ENCODE results near the gene TRPM4. TPM values are rescaled to one million over a fixed set of nuclear protein-coding genes. Genes with fewer than 3 reads are reported as not detected.
"Not testable (repeated sequence)": the region's sequence is repeated elsewhere in the genome, so short reads cannot be mapped to it uniquely, and the experiment has no call there.

The TRPM4 gene
- total RNA-seq, 1 donor from 2014 or later = 2.0 TPM

DNA sequence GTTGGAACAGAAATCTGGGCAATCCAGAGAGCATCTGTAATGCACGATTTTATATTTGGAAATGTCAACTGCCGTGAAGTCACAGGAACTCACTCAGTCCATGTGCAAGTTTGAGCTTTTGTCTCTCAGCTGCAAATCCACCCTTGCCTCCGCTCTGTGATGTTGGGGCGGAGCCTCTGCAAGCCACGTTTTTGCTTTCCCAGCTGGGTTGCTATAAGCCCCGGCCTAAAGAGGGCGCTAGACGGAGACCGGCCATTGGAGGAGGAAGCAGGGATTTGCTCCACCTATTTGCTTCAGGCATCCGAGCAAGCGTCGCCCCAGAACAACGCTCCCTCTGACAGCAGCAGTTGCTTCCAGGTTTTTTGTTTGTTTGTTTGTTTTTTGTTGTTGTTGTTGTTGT is 56.2 kb downstream of the TRPM4 start:
- intact Hi-C loops (cut with micrococcal nuclease) = no loop called here
- H3K4me1 Mint-ChIP-seq (ENCODE audit: low read depth) = no peaks in the 10 kb centered on the region
- peaks cover 3% of the 10 kb centered on the region for H3K27me3 Mint-ChIP-seq (ENCODE audit: insufficient read depth)

DNA sequence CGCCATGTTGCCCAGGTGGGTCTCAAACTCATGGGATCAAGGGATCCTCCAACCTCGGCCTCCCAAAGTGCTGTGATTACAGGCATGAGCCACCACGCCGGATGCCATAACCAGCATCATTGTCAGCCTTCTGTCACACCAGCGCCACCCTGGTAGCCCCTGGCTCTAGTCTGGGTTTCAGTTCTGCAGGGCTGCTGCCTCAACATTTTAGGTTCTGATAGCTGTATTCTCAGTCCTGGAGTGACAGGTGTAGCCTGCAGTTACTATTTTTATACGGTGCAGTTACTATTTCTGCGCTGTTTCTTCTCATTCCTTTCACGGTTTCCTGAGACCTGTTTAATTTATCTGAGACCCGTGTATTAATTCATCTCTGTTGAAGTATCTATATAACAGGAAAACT is 57.1 kb downstream of the TRPM4 start:
- no peaks in the 10 kb centered on the region for H3K4me1 Mint-ChIP-seq (ENCODE audit: low read depth)
- intact Hi-C loops (cut with micrococcal nuclease) = no loop called here
- no peak overlapping the region for H3K27ac Mint-ChIP-seq
- DNase-seq (ENCODE audit: low spot score) = no peak
- peaks cover 5% of the 10 kb centered on the region for H3K27me3 Mint-ChIP-seq (ENCODE audit: insufficient read depth)
- H3K9me3 Mint-ChIP-seq = no peaks in the 10 kb centered on the region
- no peaks in the 10 kb centered on the region for H3K36me3 Mint-ChIP-seq (ENCODE audit: low read depth)
- no peak overlapping the region for H3K4me3 Mint-ChIP-seq

More for the DNA sequence above, 56.2 kb downstream of the TRPM4 start:
- H3K9me3 Mint-ChIP-seq = no peaks in the 10 kb centered on the region
- DNase-seq (ENCODE audit: low spot score) = no peak
- H3K4me3 Mint-ChIP-seq = no peak overlapping the region
- H3K36me3 Mint-ChIP-seq (ENCODE audit: low read depth) = no peaks in the 10 kb centered on the region
- H3K27ac Mint-ChIP-seq = no peak overlapping the region

DNA sequence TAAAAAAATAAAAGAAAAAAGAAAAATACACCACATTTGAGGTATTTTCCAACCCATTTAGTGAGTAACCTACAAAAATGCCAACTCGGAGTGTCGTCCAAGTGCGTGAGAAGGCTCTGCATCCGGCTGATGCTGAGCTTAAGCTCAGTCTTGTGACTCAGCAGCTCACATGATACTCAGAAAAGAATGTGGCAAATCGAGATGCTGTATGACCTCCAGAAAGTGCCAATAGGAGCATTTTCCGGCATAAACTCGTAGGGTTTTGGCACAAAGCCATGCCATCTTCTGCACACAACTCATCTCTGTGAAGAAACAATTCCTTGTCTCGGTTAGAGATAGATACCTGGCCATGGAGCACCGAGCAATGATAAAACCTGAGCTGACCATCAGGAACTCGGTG is 58.5 kb downstream of the TRPM4 start:
- no peak overlapping the region for H3K4me3 Mint-ChIP-seq
- H3K36me3 Mint-ChIP-seq (ENCODE audit: low read depth) = no peaks in the 10 kb centered on the region
- H3K27me3 Mint-ChIP-seq (ENCODE audit: insufficient read depth) = peaks cover 5% of the 10 kb centered on the region
- H3K9me3 Mint-ChIP-seq = no peaks in the 10 kb centered on the region
- no peak overlapping the region for H3K27ac Mint-ChIP-seq
- intact Hi-C loops (cut with micrococcal nuclease) = no loop called here
- H3K4me1 Mint-ChIP-seq (ENCODE audit: low read depth) = no peaks in the 10 kb centered on the region
- no peak for DNase-seq (ENCODE audit: low spot score)

DNA sequence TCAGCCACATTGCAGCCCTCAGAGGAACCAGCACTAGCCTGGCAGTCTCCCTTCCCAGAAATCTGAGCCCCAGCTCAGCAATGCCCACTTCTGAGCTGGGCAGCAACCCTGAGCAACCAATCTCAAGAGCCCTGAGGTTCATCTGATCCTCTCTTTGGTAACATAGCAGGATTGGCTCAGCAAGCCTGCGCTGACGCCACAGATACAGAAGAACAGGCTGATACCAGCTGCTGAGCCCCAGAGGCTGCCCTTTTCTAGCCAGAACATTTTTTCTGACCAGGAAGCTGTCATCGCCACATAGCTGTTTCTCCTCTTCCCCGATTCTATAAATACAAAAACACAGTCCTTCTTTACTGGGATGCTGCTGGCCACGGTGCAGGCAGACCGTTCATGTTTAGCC is 59.8 kb downstream of the TRPM4 start:
- intact Hi-C loops (cut with micrococcal nuclease) = no loop called here
- Mint-ChIP-seq H3K9me3 (no peaks in the 10 kb centered on the region), H3K27ac (no peak overlapping the region), H3K27me3 (ENCODE audit: insufficient read depth) (peaks cover 5% of the 10 kb centered on the region), H3K4me1 (ENCODE audit: low read depth) (no peaks in the 10 kb centered on the region), H3K36me3 (ENCODE audit: low read depth) (no peaks in the 10 kb centered on the region), H3K4me3 (no peak overlapping the region)
- no peak for DNase-seq (ENCODE audit: low spot score)

DNA sequence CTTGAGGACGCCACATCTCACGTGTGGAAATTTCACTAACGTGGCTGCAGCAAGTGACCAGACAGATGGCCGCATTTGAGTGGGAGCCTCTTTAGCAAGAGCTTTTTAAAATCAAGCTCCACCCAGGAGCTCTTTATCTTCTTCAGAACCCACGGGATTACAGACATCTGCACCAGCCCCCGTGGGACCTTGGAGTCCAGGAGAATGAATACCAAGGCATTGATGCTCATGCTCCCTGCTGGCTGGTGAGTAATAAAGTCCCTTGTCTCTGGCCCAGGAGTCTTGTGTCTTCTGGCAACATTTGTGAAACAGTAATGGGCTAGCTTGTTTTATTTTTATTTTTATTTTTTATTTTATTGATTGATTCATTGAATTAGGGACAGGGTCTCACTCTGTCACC is 64.4 kb downstream of the TRPM4 start:
- peaks cover 12% of the 10 kb centered on the region for H3K27me3 Mint-ChIP-seq (ENCODE audit: insufficient read depth)
- intact Hi-C loops (cut with micrococcal nuclease) = no loop called here
- no peak overlapping the region for H3K27ac Mint-ChIP-seq
- H3K4me3 Mint-ChIP-seq = no peak overlapping the region
- no peaks in the 10 kb centered on the region for H3K36me3 Mint-ChIP-seq (ENCODE audit: low read depth)
- H3K9me3 Mint-ChIP-seq = no peaks in the 10 kb centered on the region
- no peak for DNase-seq (ENCODE audit: low spot score)
- peaks cover 7% of the 10 kb centered on the region for H3K4me1 Mint-ChIP-seq (ENCODE audit: low read depth)

DNA sequence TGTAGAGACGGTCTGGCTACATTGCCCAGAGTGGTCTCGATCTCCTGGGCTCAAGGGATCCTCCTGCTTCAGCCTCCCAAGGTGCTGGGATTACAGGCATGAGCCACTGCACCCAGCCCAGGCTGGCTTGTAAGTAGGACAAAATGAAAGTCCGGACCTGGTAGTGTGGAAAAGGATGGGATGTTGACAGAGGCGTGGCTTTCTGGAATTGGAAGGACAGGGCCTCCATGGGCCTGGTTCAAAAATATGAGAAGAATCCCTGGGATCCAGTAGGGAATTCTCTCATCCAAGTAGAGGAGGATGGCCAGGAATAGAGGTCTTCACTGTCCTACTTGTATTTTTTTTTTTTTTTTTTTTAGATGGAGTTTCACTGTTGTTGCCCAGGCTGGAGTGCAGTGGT is 64.9 kb downstream of the TRPM4 start:
- Mint-ChIP-seq H3K27ac (no peak overlapping the region), H3K4me3 (no peak overlapping the region), H3K27me3 (ENCODE audit: insufficient read depth) (peaks cover 12% of the 10 kb centered on the region), H3K36me3 (ENCODE audit: low read depth) (no peaks in the 10 kb centered on the region), H3K9me3 (no peaks in the 10 kb centered on the region), H3K4me1 (ENCODE audit: low read depth) (peaks cover 7% of the 10 kb centered on the region)
- intact Hi-C loops (cut with micrococcal nuclease) = no loop called here
- DNase-seq (ENCODE audit: low spot score) = no peak

DNA sequence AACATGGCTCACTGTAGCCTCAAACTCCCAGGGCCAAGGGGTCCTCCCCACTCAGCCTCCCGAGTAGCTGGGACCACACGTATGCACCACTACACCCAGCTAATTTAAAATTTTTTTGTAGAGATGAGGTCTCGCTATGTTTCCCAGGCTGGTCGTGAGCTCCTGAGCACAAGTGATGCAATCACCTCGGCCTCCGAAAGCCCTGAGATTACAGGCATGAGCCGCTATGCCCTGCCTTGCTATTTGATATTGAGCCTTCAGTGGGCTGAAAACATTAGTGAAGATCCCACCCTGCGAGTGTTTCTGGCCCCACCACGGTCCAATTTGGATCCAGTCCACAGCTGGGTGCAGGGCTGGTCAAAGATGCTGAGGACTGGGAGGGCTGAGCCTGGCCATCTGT is 65.9 kb downstream of the TRPM4 start:
- H3K27me3 Mint-ChIP-seq (ENCODE audit: insufficient read depth) = peaks cover 9% of the 10 kb centered on the region
- no peak for DNase-seq (ENCODE audit: low spot score)
- no peaks in the 10 kb centered on the region for H3K36me3 Mint-ChIP-seq (ENCODE audit: low read depth)
- no peaks in the 10 kb centered on the region for H3K9me3 Mint-ChIP-seq
- intact Hi-C loops (cut with micrococcal nuclease) = no loop called here
- H3K27ac Mint-ChIP-seq = no peak overlapping the region
- no peak overlapping the region for H3K4me3 Mint-ChIP-seq
- H3K4me1 Mint-ChIP-seq (ENCODE audit: low read depth) = peaks cover 7% of the 10 kb centered on the region

DNA sequence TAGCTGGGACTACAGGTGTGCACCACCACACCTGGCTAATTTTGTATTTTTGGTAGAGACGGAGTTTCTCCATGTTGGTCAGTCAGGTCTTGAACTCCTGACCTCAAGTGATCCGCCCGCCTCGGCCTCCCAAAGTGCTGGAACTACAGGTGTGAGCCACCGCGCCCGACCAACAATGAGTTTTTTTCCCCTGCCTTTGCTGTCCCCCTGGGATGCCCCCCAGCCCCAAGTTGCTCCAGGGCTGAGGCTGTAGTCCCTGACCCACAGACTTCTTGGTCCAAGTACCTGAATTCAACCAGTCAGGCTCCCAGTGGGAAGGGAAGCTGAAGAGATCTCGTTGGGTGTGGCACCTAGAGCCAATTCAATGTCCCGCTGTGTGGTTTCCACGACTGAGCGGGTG is 66.8 kb downstream of the TRPM4 start:
- H3K4me1 Mint-ChIP-seq (ENCODE audit: low read depth); intact Hi-C loops (cut with micrococcal nuclease); H3K4me3 Mint-ChIP-seq; H3K27ac Mint-ChIP-seq; H3K9me3 Mint-ChIP-seq; H3K27me3 Mint-ChIP-seq (ENCODE audit: insufficient read depth); DNase-seq (ENCODE audit: low spot score); H3K36me3 Mint-ChIP-seq (ENCODE audit: low read depth): not testable (repeated sequence)

DNA sequence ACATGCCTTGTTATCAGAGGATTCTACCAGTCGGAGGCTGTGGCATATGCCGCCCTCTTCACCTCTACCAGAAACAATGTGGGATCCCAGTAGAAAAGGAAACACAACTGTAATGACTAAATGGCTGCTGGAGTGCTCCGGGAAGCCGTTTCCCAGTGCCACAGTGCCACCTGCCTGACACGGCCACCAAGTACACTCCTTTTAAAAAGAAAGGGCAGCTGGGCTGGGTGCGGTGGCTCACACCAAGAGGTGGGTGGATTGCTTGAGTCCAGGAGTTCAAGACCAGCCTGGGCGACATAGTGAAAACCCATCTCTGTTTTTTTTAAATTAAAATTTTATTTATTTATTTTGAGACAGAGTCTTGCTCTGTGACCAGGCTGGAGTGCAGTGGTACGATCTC is 67.3 kb downstream of the TRPM4 start:
- peaks cover 10% of the 10 kb centered on the region for H3K27me3 Mint-ChIP-seq (ENCODE audit: insufficient read depth)
- DNase-seq (ENCODE audit: low spot score) = peak; percentile 14
- H3K4me1 Mint-ChIP-seq (ENCODE audit: low read depth) = peaks cover 7% of the 10 kb centered on the region
- H3K9me3 Mint-ChIP-seq = no peaks in the 10 kb centered on the region
- no peaks in the 10 kb centered on the region for H3K36me3 Mint-ChIP-seq (ENCODE audit: low read depth)
- intact Hi-C loops (cut with micrococcal nuclease) = no loop called here
- H3K27ac Mint-ChIP-seq = no peak overlapping the region
- H3K4me3 Mint-ChIP-seq = no peak overlapping the region

DNA sequence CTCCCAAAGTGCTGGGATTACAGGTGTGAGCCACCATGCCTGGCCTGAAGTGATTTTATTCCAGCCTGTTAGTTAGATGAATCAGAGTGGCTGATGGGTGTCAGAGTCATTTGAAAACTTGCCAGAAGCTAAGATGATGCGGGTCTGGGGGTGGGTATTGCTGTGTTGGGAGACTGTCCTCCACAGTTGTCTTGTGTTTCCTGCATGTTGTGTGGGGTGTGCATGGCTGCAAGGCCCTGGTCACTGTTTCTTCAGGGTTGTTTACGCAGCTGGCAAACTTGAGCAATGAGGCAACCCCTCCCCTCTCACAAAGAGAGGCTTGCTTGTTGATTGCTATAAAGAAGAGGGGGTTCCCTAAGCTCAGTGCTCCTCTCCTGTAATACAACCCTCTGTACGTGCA is 71.8 kb downstream of the TRPM4 start:
- intact Hi-C loops (cut with micrococcal nuclease) = no loop called here
- peaks cover 10% of the 10 kb centered on the region for H3K27me3 Mint-ChIP-seq (ENCODE audit: insufficient read depth)

DNA sequence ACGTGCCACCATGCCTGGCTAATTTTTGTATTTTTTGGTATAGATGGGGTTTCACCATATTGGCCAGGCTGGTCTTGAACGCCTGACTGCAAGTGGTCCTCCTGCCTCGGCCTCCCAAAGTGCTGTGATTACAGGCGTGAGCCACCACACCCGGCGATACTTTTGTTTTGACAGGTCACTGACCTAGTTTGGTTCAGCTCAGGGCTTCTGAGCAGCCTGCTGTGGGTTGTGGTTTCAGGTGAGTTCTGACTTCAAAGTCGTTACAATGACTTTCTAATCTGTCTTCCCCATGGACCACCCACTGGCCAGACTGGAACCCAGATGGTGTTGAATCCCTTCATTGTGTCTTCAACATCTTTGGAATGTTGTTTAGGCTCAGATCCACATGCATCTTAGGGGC is 73.8 kb downstream of the TRPM4 start:
- peaks cover 10% of the 10 kb centered on the region for H3K27me3 Mint-ChIP-seq (ENCODE audit: insufficient read depth)
- no peak overlapping the region for H3K4me3 Mint-ChIP-seq
- no peak overlapping the region for H3K27ac Mint-ChIP-seq
- no peaks in the 10 kb centered on the region for H3K9me3 Mint-ChIP-seq
- intact Hi-C loops (cut with micrococcal nuclease) = no loop called here
- no peaks in the 10 kb centered on the region for H3K36me3 Mint-ChIP-seq (ENCODE audit: low read depth)
- no peak for DNase-seq (ENCODE audit: low spot score)
- peaks cover 9% of the 10 kb centered on the region for H3K4me1 Mint-ChIP-seq (ENCODE audit: low read depth)

More for the DNA sequence above, 71.8 kb downstream of the TRPM4 start:
- Mint-ChIP-seq H3K4me1 (ENCODE audit: low read depth) (peaks cover 16% of the 10 kb centered on the region), H3K36me3 (ENCODE audit: low read depth) (no peaks in the 10 kb centered on the region), H3K4me3 (no peak overlapping the region), H3K27ac (no peak overlapping the region), H3K9me3 (no peaks in the 10 kb centered on the region)
- DNase-seq (ENCODE audit: low spot score) = no peak

DNA sequence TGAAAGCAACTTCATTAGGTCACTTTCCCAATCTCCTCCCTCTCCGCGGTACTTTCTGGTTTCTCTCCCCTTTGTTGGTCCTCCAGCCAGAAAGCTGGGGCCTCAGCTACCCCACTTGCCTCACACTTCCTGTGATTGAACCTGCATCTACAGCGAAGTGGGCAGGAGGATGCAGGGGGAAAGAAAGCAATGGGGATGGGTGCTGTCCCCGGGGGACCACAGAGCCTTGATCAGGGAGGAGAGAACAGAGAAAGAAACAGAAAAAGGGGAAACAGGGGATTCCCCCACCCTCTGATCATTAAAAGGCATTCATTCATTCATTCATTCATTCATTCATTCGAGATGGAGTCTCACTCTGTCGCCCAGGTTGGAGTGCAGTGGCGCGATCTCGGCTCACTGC is 74.2 kb downstream of the TRPM4 start:
- H3K9me3 Mint-ChIP-seq = no peaks in the 10 kb centered on the region
- H3K36me3 Mint-ChIP-seq (ENCODE audit: low read depth) = no peaks in the 10 kb centered on the region
- no peak for DNase-seq (ENCODE audit: low spot score)
- peaks cover 10% of the 10 kb centered on the region for H3K27me3 Mint-ChIP-seq (ENCODE audit: insufficient read depth)
- intact Hi-C loops (cut with micrococcal nuclease) = no loop called here
- H3K4me1 Mint-ChIP-seq (ENCODE audit: low read depth) = peaks cover 9% of the 10 kb centered on the region
- no peak overlapping the region for H3K27ac Mint-ChIP-seq
- no peak overlapping the region for H3K4me3 Mint-ChIP-seq

DNA sequence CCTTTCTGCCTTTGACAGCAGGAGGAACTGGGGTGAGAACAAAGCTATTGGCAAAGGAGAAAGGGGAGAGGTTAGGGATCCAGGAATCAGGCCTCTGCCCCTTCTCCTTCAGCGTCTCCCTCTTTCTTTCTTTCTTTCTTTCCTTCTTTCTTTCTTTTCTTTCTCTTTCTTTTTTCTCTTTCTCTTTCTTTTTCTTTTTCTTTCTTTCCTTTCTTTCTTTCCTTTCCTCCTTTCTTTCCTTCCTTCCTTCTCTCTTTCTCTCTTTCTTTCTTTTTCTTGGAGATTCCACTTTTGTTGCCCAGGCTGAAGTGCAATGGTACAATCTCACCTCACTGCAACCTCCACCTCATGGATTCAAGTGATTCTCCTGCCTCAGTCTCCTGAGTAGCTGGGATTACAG is 75.6 kb downstream of the TRPM4 start:
- no peak for DNase-seq (ENCODE audit: low spot score)
- Mint-ChIP-seq H3K36me3 (ENCODE audit: low read depth) (no peaks in the 10 kb centered on the region), H3K27me3 (ENCODE audit: insufficient read depth) (peaks cover 10% of the 10 kb centered on the region), H3K27ac (peak overlapping the region; percentile 46), H3K9me3 (no peaks in the 10 kb centered on the region), H3K4me3 (no peak overlapping the region), H3K4me1 (ENCODE audit: low read depth) (peaks cover 9% of the 10 kb centered on the region)
- intact Hi-C loops (cut with micrococcal nuclease) = no loop called here

DNA sequence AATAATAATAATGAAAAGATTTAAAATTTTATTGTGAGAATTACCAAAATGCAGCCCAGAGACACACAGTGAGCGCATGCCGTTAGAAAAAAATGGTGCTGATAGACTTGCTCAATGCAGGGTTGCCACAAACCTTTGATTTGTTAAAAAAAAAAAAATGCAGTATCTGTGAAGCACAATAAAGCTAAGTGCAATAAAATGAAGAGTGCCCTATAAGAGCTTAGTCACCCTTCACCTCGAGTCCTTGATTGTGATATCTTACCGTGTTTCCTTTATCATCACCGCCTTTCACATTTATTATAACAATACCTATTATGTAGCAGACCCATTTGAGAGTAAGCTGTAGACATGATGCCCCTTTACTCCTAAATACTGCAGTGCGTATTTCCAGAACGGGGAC is 84.2 kb downstream of the TRPM4 start:
- Mint-ChIP-seq H3K9me3 (no peaks in the 10 kb centered on the region), H3K4me1 (ENCODE audit: low read depth) (no peaks in the 10 kb centered on the region), H3K27me3 (ENCODE audit: insufficient read depth) (no peaks in the 10 kb centered on the region), H3K27ac (no peak overlapping the region), H3K4me3 (no peak overlapping the region), H3K36me3 (ENCODE audit: low read depth) (no peaks in the 10 kb centered on the region)
- DNase-seq (ENCODE audit: low spot score) = no peak
- intact Hi-C loops (cut with micrococcal nuclease) = no loop called here

Data from activated T-helper 1 cell treated with anti-CD3 and anti-CD28 coated beads, Interleukin-12 subunit alpha, Interleukin-12 subunit beta, Interleukin-2, Interleukin-4 antibody, amounts not matched to agents 30 ng/mL and 10 ng/mL and 1 ng/mL, durations not matched to agents 14 hours and 24 hours and 36 hours (primary cell).